Lung (tissue), 12 donors: ENCODE data around the gene C16orf92. TPM values are rescaled to one million over a fixed set of nuclear protein-coding genes. Genes with fewer than 3 reads are reported as not detected.

ENCODE experiments used
- ATAC-seq: fragments of 200-7000 bp; cut with Tn5 transposase; one replicate; pipeline ENCODE4 v1.9.1; 2020; ENCODE audit warnings: moderate number of reproducible peaks; ENCODE audit not compliant: insufficient read depth, low FRiP score
- DNase-seq, 3 donors: peaks; one replicate each; pipeline ENCODE4 v3.0.0-alpha.2; 2013 to 2017
- H3K27ac ChIP-seq, 2 donors: one replicate each; pipeline ENCODE4 v1.5.1; 2013; ENCODE audit warnings: mild to moderate bottlenecking in 2 of 2, moderate library complexity in 2 of 2, control low read depth in 1 of 2, inconsistent platforms in 1 of 2, low read depth in 1 of 2, low read length in 1 of 2
- H3K27me3 ChIP-seq, 3 donors: one replicate each; pipeline ENCODE4 v1.5.1; 2013; ENCODE audit warnings: low read length in 2 of 3; ENCODE audit not compliant: control insufficient read depth in 3 of 3, insufficient read depth in 3 of 3
- H3K36me3 ChIP-seq, 4 donors: one replicate each; pipeline ENCODE4 v1.5.1; 2013; ENCODE audit warnings: low read length in 4 of 4, mild to moderate bottlenecking in 1 of 4, moderate library complexity in 1 of 4; ENCODE audit not compliant: control insufficient read depth in 4 of 4, insufficient read depth in 4 of 4
- H3K4me1 ChIP-seq, 5 donors: one replicate each; pipeline ENCODE4 v1.5.1; 2013; ENCODE audit warnings: low read length in 5 of 5, mild to moderate bottlenecking in 2 of 5, moderate library complexity in 1 of 5; ENCODE audit not compliant: control insufficient read depth in 5 of 5, insufficient read depth in 5 of 5
- H3K4me3 ChIP-seq: one replicate; pipeline ENCODE4 v1.5.1; 2013; ENCODE audit warnings: mild to moderate bottlenecking, control low read depth, moderate library complexity
- H3K9ac ChIP-seq, 2 donors: one replicate each; pipeline ENCODE4 v1.5.1; 2013; ENCODE audit warnings: low read length in 2 of 2, control low read depth in 1 of 2; ENCODE audit not compliant: insufficient read depth in 1 of 2
- H3K9me3 ChIP-seq, 4 donors: one replicate each; pipeline ENCODE4 v1.5.1; 2013; ENCODE audit warnings: low read length in 3 of 4, mild to moderate bottlenecking in 1 of 4, moderate library complexity in 1 of 4; ENCODE audit not compliant: control insufficient read depth in 4 of 4, insufficient read depth in 3 of 4
- WGBS, 2 donors: extraction: QIAGEN DNeasy Blood & Tissue Kit; methylation state at CpG; one replicate each; pipeline ENCODE4 v1.1.7; 2013; 5-methylcytosine and 5-hydroxymethylcytosine counted together
- polyA plus RNA-seq, 2 donors: library from polyadenylated mRNA; stranded (reverse); fragments of 200-250 nt; gene quantifications; one replicate each; pipeline ENCODE4 v1.2.1, GENCODE V29; 2013
- total RNA-seq, 2 donors: library from RNA; depleted of rRNA in 1 of 2; stranded (reverse); fragments of >200 nt in 1 of 2; gene quantifications; one replicate each; pipeline ENCODE4 v1.2.1, GENCODE V29; 2014 to 2021
- TF ChIP-seq, protein P1 (sequence below): IDR thresholded peaks from 2 replicates; pipeline ENCODE4 v1.5.1; 2012; ENCODE audit warnings: mild to moderate bottlenecking; ENCODE audit errors: control extremely low read depth, extremely low read depth
- donor health status: control.
- donor health status: control.
- donor health status: Bipolar disorder and iron deficiency.
- donor health status: healthy.
- donor health status: DM: yes; HTN: yes; CAD: no.

Gene C16orf92
- total and polyA plus RNA-seq, 4 donors = not detected

DNA sequence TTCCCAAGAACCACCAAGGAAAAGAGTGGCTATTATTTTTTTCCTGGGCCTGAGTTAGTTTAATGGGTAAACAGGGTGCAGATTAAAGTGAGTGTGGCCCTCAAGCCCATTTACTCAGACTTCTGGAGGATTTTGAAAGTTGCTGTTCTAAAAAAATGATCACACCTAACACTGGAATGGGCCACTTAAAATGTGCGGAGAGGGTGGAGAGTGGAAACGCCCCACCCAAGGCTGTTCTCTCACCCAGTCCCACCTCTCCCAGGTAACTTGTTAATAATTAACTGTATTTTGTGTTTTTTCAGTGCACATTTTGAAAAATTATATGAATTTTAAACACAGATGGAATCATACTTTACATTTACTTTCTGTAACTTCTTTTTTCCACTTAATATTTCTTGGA, 33.0 kb upstream of the C16orf92 start:
- peak; percentile 36 for ATAC-seq
- Histone ChIP-seq H3K27me3 (no peaks in the 10 kb centered on the region), H3K27ac (no peak overlapping the region), H3K9ac (no peak overlapping the region), H3K4me1 (peaks cover 0 to 18% (median 11%) of the 10 kb centered on the region in 5 donors), H3K4me3 (no peak overlapping the region), H3K9me3 (no peaks in the 10 kb centered on the region), H3K36me3 (peaks cover 12 to 76% (median 42%) of the 10 kb centered on the region in 4 donors)
- TF ChIP-seq, protein P1, sequence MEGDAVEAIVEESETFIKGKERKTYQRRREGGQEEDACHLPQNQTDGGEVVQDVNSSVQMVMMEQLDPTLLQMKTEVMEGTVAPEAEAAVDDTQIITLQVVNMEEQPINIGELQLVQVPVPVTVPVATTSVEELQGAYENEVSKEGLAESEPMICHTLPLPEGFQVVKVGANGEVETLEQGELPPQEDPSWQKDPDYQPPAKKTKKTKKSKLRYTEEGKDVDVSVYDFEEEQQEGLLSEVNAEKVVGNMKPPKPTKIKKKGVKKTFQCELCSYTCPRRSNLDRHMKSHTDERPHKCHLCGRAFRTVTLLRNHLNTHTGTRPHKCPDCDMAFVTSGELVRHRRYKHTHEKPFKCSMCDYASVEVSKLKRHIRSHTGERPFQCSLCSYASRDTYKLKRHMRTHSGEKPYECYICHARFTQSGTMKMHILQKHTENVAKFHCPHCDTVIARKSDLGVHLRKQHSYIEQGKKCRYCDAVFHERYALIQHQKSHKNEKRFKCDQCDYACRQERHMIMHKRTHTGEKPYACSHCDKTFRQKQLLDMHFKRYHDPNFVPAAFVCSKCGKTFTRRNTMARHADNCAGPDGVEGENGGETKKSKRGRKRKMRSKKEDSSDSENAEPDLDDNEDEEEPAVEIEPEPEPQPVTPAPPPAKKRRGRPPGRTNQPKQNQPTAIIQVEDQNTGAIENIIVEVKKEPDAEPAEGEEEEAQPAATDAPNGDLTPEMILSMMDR = no peak
- no peak for DNase-seq
- WGBS, 2 donors = 83% methylated on average over 2 of the region's 2 CpGs

DNA sequence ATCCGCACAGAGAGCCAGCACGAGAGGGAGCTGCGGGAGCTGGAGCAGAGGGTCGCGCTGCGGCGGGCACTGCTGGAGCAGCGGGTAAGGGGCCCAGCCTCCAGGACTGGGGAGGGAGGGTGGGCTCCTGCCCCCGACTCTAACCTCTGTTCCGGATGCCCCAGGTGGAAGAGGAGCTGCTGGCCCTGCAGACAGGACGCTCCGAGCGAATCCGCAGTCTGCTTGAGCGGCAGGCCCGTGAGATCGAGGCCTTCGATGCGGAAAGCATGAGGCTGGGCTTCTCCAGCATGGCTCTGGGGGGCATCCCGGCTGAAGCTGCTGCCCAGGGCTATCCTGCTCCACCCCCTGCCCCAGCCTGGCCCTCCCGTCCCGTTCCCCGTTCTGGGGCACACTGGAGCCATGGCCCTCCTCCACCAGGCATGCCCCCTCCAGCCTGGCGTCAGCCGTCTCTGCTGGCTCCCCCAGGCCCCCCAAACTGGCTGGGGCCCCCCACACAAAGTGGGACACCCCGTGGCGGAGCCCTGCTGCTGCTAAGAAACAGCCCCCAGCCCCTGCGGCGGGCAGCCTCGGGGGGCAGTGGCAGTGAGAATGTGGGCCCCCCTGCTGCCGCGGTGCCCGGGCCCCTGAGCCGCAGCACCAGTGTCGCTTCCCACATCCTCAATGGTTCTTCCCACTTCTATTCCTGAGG, 32.0 kb upstream of the C16orf92 start:
- H3K9ac ChIP-seq = no peak overlapping the region
- WGBS, 2 donors = 91 to 92% methylated on average over 32 to 35 of the region's 35 CpGs
- TF ChIP-seq, protein P1 = no peak
- H3K27ac ChIP-seq = peak overlapping the region in 1 of 2 donors; percentile 58
- H3K4me3 ChIP-seq = no peak overlapping the region
- no peak for ATAC-seq
- DNase-seq = no peak
- peaks cover 4 to 66% (median 34%) of the 10 kb centered on the region in 4 donors for H3K36me3 ChIP-seq
- no peaks in the 10 kb centered on the region for H3K27me3 ChIP-seq
- peaks cover 0 to 18% (median 12%) of the 10 kb centered on the region in 5 donors for H3K4me1 ChIP-seq
- H3K9me3 ChIP-seq = no peaks in the 10 kb centered on the region

DNA sequence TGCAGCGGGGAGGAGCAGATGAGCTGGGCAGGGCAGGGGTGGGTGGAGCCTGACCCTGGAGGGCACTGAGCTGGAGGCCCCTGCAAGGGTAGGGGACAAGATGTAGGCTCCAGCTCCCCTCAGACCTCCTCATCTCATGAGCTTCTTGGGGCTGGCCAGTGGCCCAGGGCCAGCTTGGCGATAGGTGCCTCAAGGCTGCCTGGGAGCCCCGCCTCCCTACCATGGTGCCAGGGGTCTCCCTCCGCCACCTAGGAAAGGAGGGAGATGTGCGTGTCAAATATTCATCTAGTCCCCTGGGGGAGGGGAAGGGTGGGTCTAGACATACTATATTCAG, 31.5 kb upstream of the C16orf92 start:
- no peak for DNase-seq
- TF ChIP-seq, protein P1 = no peak
- peaks cover 0 to 18% (median 14%) of the 10 kb centered on the region in 5 donors for H3K4me1 ChIP-seq
- H3K9me3 ChIP-seq = no peaks in the 10 kb centered on the region
- H3K36me3 ChIP-seq = peaks cover 2 to 61% (median 31%) of the 10 kb centered on the region in 4 donors
- peak overlapping the region in 1 of 2 donors; percentile 58 for H3K27ac ChIP-seq
- ATAC-seq = no peak
- WGBS, 2 donors = 90 to 94% methylated on average over 5 of the region's 5 CpGs
- no peak overlapping the region for H3K4me3 ChIP-seq
- H3K9ac ChIP-seq = no peak overlapping the region
- no peaks in the 10 kb centered on the region for H3K27me3 ChIP-seq
